Muscle layer of duodenum (tissue), 2 donors: ENCODE results near the gene ONECUT1.

ENCODE experiments used
- H3K27ac ChIP-seq: one replicate; pipeline ENCODE4 v1.7.0; 2013; ENCODE audit warnings: mild to moderate bottlenecking, low read length
- H3K27me3 ChIP-seq: one replicate; pipeline ENCODE4 v1.7.0; 2013; ENCODE audit warnings: low read depth, mild to moderate bottlenecking, control low read depth, low read length
- H3K36me3 ChIP-seq, 2 donors: one replicate each; pipeline ENCODE4 v1.7.0; 2013; ENCODE audit warnings: low read length in 2 of 2, control low read depth in 1 of 2, mild to moderate bottlenecking in 1 of 2; ENCODE audit not compliant: insufficient read depth in 2 of 2, control insufficient read depth in 1 of 2
- H3K4me1 ChIP-seq, 2 donors: one replicate each; pipeline ENCODE4 v1.7.0; 2013; ENCODE audit warnings: low read length in 2 of 2, mild to moderate bottlenecking in 2 of 2, control low read depth in 1 of 2, moderate library complexity in 1 of 2; ENCODE audit not compliant: insufficient read depth in 2 of 2, control insufficient read depth in 1 of 2
- H3K4me3 ChIP-seq, 2 donors: one replicate each; pipeline ENCODE4 v1.7.0; 2013; ENCODE audit warnings: low read length in 2 of 2, low read depth in 1 of 2, mild to moderate bottlenecking in 1 of 2
- H3K9me3 ChIP-seq, 2 donors: one replicate each; pipeline ENCODE4 v1.7.0; 2013; ENCODE audit warnings: low read length in 2 of 2, control low read depth in 1 of 2, mild to moderate bottlenecking in 1 of 2; ENCODE audit not compliant: control insufficient read depth in 1 of 2
- donor health status: healthy.

Gene ONECUT1

GRCh38 chr15:52764731-52765130 is 25.4 kb downstream of the ONECUT1 start:
- H3K36me3 ChIP-seq, result no peaks in the 10 kb centered on the region

GRCh38 chr15:52762621-52763020 is 27.5 kb downstream of the ONECUT1 start:
- Histone ChIP-seq H3K27me3 (no peaks in the 10 kb centered on the region), H3K4me1 (no peaks in the 10 kb centered on the region), H3K27ac (no peak overlapping the region)

More at GRCh38 chr15:52764731-52765130, 25.4 kb downstream of the ONECUT1 start:
- H3K4me1 ChIP-seq, result no peaks in the 10 kb centered on the region
- H3K9me3 ChIP-seq, result no peaks in the 10 kb centered on the region
- no peak overlapping the region for H3K4me3 ChIP-seq
- no peaks in the 10 kb centered on the region for H3K27me3 ChIP-seq
- no peak overlapping the region for H3K27ac ChIP-seq

GRCh38 chr15:52760562-52760961 is 29.6 kb downstream of the ONECUT1 start:
- H3K9me3 ChIP-seq, result no peaks in the 10 kb centered on the region
- H3K27me3 ChIP-seq, result no peaks in the 10 kb centered on the region
- no peaks in the 10 kb centered on the region for H3K36me3 ChIP-seq
- H3K27ac ChIP-seq, result no peak overlapping the region
- H3K4me1 ChIP-seq, result no peaks in the 10 kb centered on the region
- no peak overlapping the region for H3K4me3 ChIP-seq

More at GRCh38 chr15:52762621-52763020, 27.5 kb downstream of the ONECUT1 start:
- H3K4me3 ChIP-seq, result no peak overlapping the region
- H3K9me3 ChIP-seq, result no peaks in the 10 kb centered on the region
- no peaks in the 10 kb centered on the region for H3K36me3 ChIP-seq

- Histone ChIP-seq H3K36me3 (no peaks in the 10 kb centered on the region), H3K27me3 (no peaks in the 10 kb centered on the region), H3K27ac (no peak overlapping the region), H3K4me3 (no peak overlapping the region), H3K9me3 (no peaks in the 10 kb centered on the region), H3K4me1 (no peaks in the 10 kb centered on the region)
These were observed 30.2 kb downstream of the ONECUT1 start for GRCh38 chr15:52759969-52760368.

GRCh38 chr15:52757496-52757895 is 32.6 kb downstream of the ONECUT1 start:
- no peak overlapping the region for H3K27ac ChIP-seq
- no peak overlapping the region for H3K4me3 ChIP-seq
- no peaks in the 10 kb centered on the region for H3K9me3 ChIP-seq
- H3K27me3 ChIP-seq, result no peaks in the 10 kb centered on the region
- no peaks in the 10 kb centered on the region for H3K36me3 ChIP-seq
- no peaks in the 10 kb centered on the region for H3K4me1 ChIP-seq

GRCh38 chr15:52751522-52751921 is 38.6 kb downstream of the ONECUT1 start:
- H3K9me3 ChIP-seq, result no peaks in the 10 kb centered on the region
- H3K27me3 ChIP-seq, result peaks cover 4% of the 10 kb centered on the region

GRCh38 chr15:52749258-52749657 is 40.9 kb downstream of the ONECUT1 start:
- peaks cover 4% of the 10 kb centered on the region for H3K27me3 ChIP-seq

More at GRCh38 chr15:52751522-52751921, 38.6 kb downstream of the ONECUT1 start:
- no peaks in the 10 kb centered on the region for H3K4me1 ChIP-seq
- no peak overlapping the region for H3K27ac ChIP-seq
- no peak overlapping the region for H3K4me3 ChIP-seq
- no peaks in the 10 kb centered on the region for H3K36me3 ChIP-seq

GRCh38 chr15:52746162-52746757 is 43.9 kb downstream of the ONECUT1 start:
- no peak overlapping the region for H3K27ac ChIP-seq
- H3K27me3 ChIP-seq, result peaks cover under 1% of the 10 kb centered on the region
- no peaks in the 10 kb centered on the region for H3K36me3 ChIP-seq
- no peaks in the 10 kb centered on the region for H3K9me3 ChIP-seq
- H3K4me3 ChIP-seq, result no peak overlapping the region
- no peaks in the 10 kb centered on the region for H3K4me1 ChIP-seq

More at GRCh38 chr15:52749258-52749657, 40.9 kb downstream of the ONECUT1 start:
- no peaks in the 10 kb centered on the region for H3K9me3 ChIP-seq
- no peak overlapping the region for H3K4me3 ChIP-seq
- H3K27ac ChIP-seq, result no peak overlapping the region
- no peaks in the 10 kb centered on the region for H3K36me3 ChIP-seq
- H3K4me1 ChIP-seq, result no peaks in the 10 kb centered on the region

- no peaks in the 10 kb centered on the region for H3K36me3 ChIP-seq
- no peaks in the 10 kb centered on the region for H3K9me3 ChIP-seq
- H3K4me3 ChIP-seq, result no peak overlapping the region
- H3K27ac ChIP-seq, result no peak overlapping the region
- no peaks in the 10 kb centered on the region for H3K27me3 ChIP-seq
- no peaks in the 10 kb centered on the region for H3K4me1 ChIP-seq
These were observed 44.6 kb downstream of the ONECUT1 start for GRCh38 chr15:52745326-52746161.

GRCh38 chr15:52738311-52738710 is 51.8 kb downstream of the ONECUT1 start:
- Histone ChIP-seq H3K4me1 (peaks cover 0 to 3% of the 10 kb centered on the region in 2 donors), H3K4me3 (no peak overlapping the region), H3K27me3 (no peaks in the 10 kb centered on the region), H3K27ac (no peak overlapping the region), H3K36me3 (no peaks in the 10 kb centered on the region), H3K9me3 (no peaks in the 10 kb centered on the region)

- Histone ChIP-seq H3K27me3 (no peaks in the 10 kb centered on the region), H3K4me3 (no peak overlapping the region), H3K9me3 (no peaks in the 10 kb centered on the region), H3K4me1 (peaks cover 0 to 3% of the 10 kb centered on the region in 2 donors), H3K36me3 (no peaks in the 10 kb centered on the region), H3K27ac (no peak overlapping the region)
These were observed 52.4 kb downstream of the ONECUT1 start for GRCh38 chr15:52737720-52738119.
